Esophagus squamous epithelium (tissue), 5 donors: ENCODE results near the gene USP49. TPM values are rescaled to one million over a fixed set of nuclear protein-coding genes. Genes with fewer than 3 reads are reported as not detected.

Source experiments
- DNase-seq: peaks from one replicate; lab custom pipeline; 2025; lab: John Stamatoyannopoulos, UW
- H3K27ac ChIP-seq, 4 donors: fragments of 200-600 bp; sonication (generic); one replicate each; pipeline ENCODE4 v1.5.1; 2016 to 2019; ENCODE audit warnings: mild to moderate bottlenecking in 1 of 4
- H3K27me3 ChIP-seq, 4 donors: fragments of 200-600 bp; sonication (generic); 1 replicate in 3 of 4; 2 replicates in 1 of 4; pipeline versions ENCODE4 v1.5.1 to v1.6.0; 2017 to 2021; ENCODE audit warnings: antibody characterized with exemption in 1 of 4
- H3K36me3 ChIP-seq, 3 donors: fragments of 200-600 bp; sonication (generic); one replicate each; pipeline ENCODE4 v1.5.1; 2016 to 2019
- H3K4me1 ChIP-seq, 3 donors: fragments of 200-600 bp; sonication (generic); one replicate each; pipeline ENCODE4 v1.5.1; 2017 to 2019
- H3K4me3 ChIP-seq, 4 donors: fragments of 200-600 bp; sonication (generic); 1 replicate in 3 of 4; 2 replicates in 1 of 4; pipeline ENCODE4 v1.5.1; 2016 to 2019; ENCODE audit warnings: mild to moderate bottlenecking in 2 of 4, moderate library complexity in 1 of 4
- H3K9me3 ChIP-seq, 3 donors: fragments of 200-600 bp; sonication (generic); one replicate each; pipeline ENCODE4 v1.5.1; 2016 to 2019
- CTCF ChIP-seq, 6 experiments: fragments of 450-650 bp in 4 of 6; fragments of 200-600 bp in 2 of 6; sonication (generic) in 2 of 6; IDR thresholded peaks; one replicate each; pipeline ENCODE4 v1.5.1; 2016 to 2019; ENCODE audit warnings: antibody characterized with exemption in 6 of 6, mild to moderate bottlenecking in 4 of 6, moderate library complexity in 4 of 6
- POLR2A ChIP-seq, 4 donors: fragments of 450-650 bp; IDR thresholded peaks; one replicate each; pipeline ENCODE4 v1.6.1; 2017; ENCODE audit warnings: antibody characterized with exemption in 4 of 4, mild to moderate bottlenecking in 4 of 4, moderate library complexity in 3 of 4
- WGBS, 2 donors: methylation state at CpG; one replicate each; pipeline ENCODE4 v1.1.5; 2018; 5-methylcytosine and 5-hydroxymethylcytosine counted together
- intact Hi-C: fragments of 100-400 bp; cut with DNase I; formaldehyde crosslinking; loops from one replicate; pipeline ENCODE4 v1.15.0; 2022
- total RNA-seq, 4 donors: library from RNA; depleted of rRNA; stranded (reverse); fragments of >200 nt; gene quantifications; one replicate each; pipeline ENCODE4 v1.1.0, GENCODE V29; 2016
- donor health status: DM: yes; HTN: yes; CAD: no.

USP49 gene
- total RNA-seq, 4 donors from 2014 or later: 1.4 to 2.7 (median 1.8) TPM

- peaks cover 47 to 69% (median 52%) of the 10 kb centered on the region in 3 donors for H3K4me1 ChIP-seq
Observed at GRCh38 chr6:41940759-41941279, 45.6 kb upstream of the USP49 start.

GRCh38 chr6:41939848-41940758, 44.9 kb upstream of the USP49 start:
- WGBS, 2 donors: 6 to 9% methylated on average over 6 to 9 of the region's 27 CpGs
- no peaks in the 10 kb centered on the region for H3K9me3 ChIP-seq
- peak overlapping the region; percentile 74 to 90 (median 86) for H3K27ac ChIP-seq
- no peaks in the 10 kb centered on the region for H3K27me3 ChIP-seq
- H3K4me1 ChIP-seq: peaks cover 50 to 73% (median 54%) of the 10 kb centered on the region in 3 donors
- no peak for DNase-seq
- TF ChIP-seq CTCF (IDR thresholded peaks at IDR 0.05): no peak
- TF ChIP-seq POLR2A (IDR thresholded peaks at IDR 0.05): no peak
- peaks cover 0 to 25% (median 8%) of the 10 kb centered on the region in 3 donors for H3K36me3 ChIP-seq
- intact Hi-C loops: loop anchor here (5.0 kb wide), 1 partner anchor 102 kb away; no protein-coding TSS in a partner anchor
- peak overlapping the region; percentile 53 to 93 (median 68) for H3K4me3 ChIP-seq

More at GRCh38 chr6:41940759-41941279, 45.6 kb upstream of the USP49 start:
- peak overlapping the region; percentile 53 to 93 (median 68) for H3K4me3 ChIP-seq
- H3K9me3 ChIP-seq: no peaks in the 10 kb centered on the region
- peaks cover 0 to 17% (median under 1%) of the 10 kb centered on the region in 3 donors for H3K36me3 ChIP-seq
- no peaks in the 10 kb centered on the region for H3K27me3 ChIP-seq
- H3K27ac ChIP-seq: peak overlapping the region; percentile 74 to 90 (median 86)
- intact Hi-C loops: no loop called here
- no peak for DNase-seq
- TF ChIP-seq POLR2A (IDR thresholded peaks at IDR 0.05) (no peak), CTCF (IDR thresholded peaks at IDR 0.05) (no peak)
- 0% methylated on average over 3 to 12 of the region's 38 CpGs for WGBS, 2 donors

GRCh38 chr6:41939176-41939847, 44.1 kb upstream of the USP49 start:
- 36 to 39% methylated on average over 3 to 4 of the region's 11 CpGs for WGBS, 2 donors
- H3K4me1 ChIP-seq: peaks cover 50 to 73% (median 54%) of the 10 kb centered on the region in 3 donors
- peak overlapping the region; percentile 11 to 90 (median 86) for H3K27ac ChIP-seq
- TF ChIP-seq POLR2A (IDR thresholded peaks at IDR 0.05) (no peak), CTCF (IDR thresholded peaks at IDR 0.05) (no peak)
- H3K27me3 ChIP-seq: no peaks in the 10 kb centered on the region
- H3K4me3 ChIP-seq: peak overlapping the region in 1 of 4 donors; percentile 28
- H3K9me3 ChIP-seq: no peaks in the 10 kb centered on the region
- intact Hi-C loops: loop anchor here (5.0 kb wide), 1 partner anchor 103 kb away; no protein-coding TSS in a partner anchor
- peaks cover 0 to 32% (median 10%) of the 10 kb centered on the region in 3 donors for H3K36me3 ChIP-seq
- no peak for DNase-seq

GRCh38 chr6:41938590-41939175, 43.5 kb upstream of the USP49 start:
- Histone ChIP-seq H3K4me1 (peaks cover 50 to 73% (median 54%) of the 10 kb centered on the region in 3 donors), H3K4me3 (peak overlapping the region in 1 of 4 donors; percentile 28), H3K9me3 (no peaks in the 10 kb centered on the region), H3K27me3 (no peaks in the 10 kb centered on the region), H3K27ac (peak overlapping the region; percentile 11 to 90 (median 86)), H3K36me3 (peaks cover 0 to 39% (median 10%) of the 10 kb centered on the region in 3 donors)
- TF ChIP-seq POLR2A (IDR thresholded peaks at IDR 0.05) (no peak), CTCF (IDR thresholded peaks at IDR 0.05) (no peak)
- intact Hi-C loops: loop anchor here (5.0 kb wide), 1 partner anchor 104 kb away; no protein-coding TSS in a partner anchor
- no peak for DNase-seq
- WGBS, 2 donors: 69 to 72% methylated on average over 5 of the region's 5 CpGs
